Measurements from ENCODE around the gene PCYOX1L. TPM values are rescaled to one million over a fixed set of nuclear protein-coding genes. Genes with fewer than 3 reads are reported as not detected.
A peak's percentile ranks its signal among the peaks of the same experiment; 100 is the strongest.

PCYOX1L gene
- total RNA-seq, 1 experiment from 2014 or later, result 15.9 TPM

- Histone ChIP-seq H3K27me3 (ENCODE audit: insufficient read depth, low read length) (no peaks in the 10 kb centered on the region), H3K9ac (ENCODE audit: low read length) (no peak overlapping the region), H3K4me1 (ENCODE audit: control insufficient read depth in 1 of 2, insufficient read depth in 2 of 2, low read length in 2 of 2) (peaks cover 4 to 9% of the 10 kb centered on the region in 2 experiments; a peak in 3 of 4 replicates), H2AFZ (ENCODE audit: low read depth, low read length, poor library complexity, severe bottlenecking) (no peak overlapping the region), H3K79me2 (ENCODE audit: insufficient read depth, low read length) (no peaks in the 10 kb centered on the region), H3K9me3 (ENCODE audit: control insufficient read depth in 1 of 2, insufficient read depth in 1 of 2, low read depth in 1 of 2, low read length in 2 of 2) (no peaks in the 10 kb centered on the region), H3K4me2 (ENCODE audit: low read length) (peak overlapping the region; percentile 35), H3K9me2 (ENCODE audit: insufficient read depth) (no peaks in the 10 kb centered on the region), H3K4me3 (replicated peaks in 1 of 2; ENCODE audit: low read depth in 1 of 2, low read length in 2 of 2) (no peak overlapping the region), H3K27ac (ENCODE audit: low read depth, low read length) (no peak overlapping the region), H3K36me3 (ENCODE audit: control insufficient read depth in 1 of 2, insufficient read depth in 2 of 2, low read length in 2 of 2) (no peaks in the 10 kb centered on the region), H4K20me1 (ENCODE audit: insufficient read depth) (no peaks in the 10 kb centered on the region)
- RAD21 ChIA-PET (ENCODE audit: low non-redundant PET in 1 of 2, low total read pairs in 2 of 2, uncharacterized antibody in 2 of 2, unreplicated experiment in 2 of 2), result interaction anchor here (1.2 to 1.8 kb wide), 2 partner anchors 10 to 66 kb away, joined by 4 to 5 read pairs; partner anchors contain the start of gene PCYOX1L (in 1 of the 2)
- DNase-seq (ENCODE audit: low read depth, low spot score) (no peak), ATAC-seq (no peak)
- CTCF ChIA-PET, result interaction anchor here (0.6 to 3.5 kb wide), 23 partner anchors 8 to 251 kb away, joined by 3 to 38 read pairs (median 4); partner anchors contain the start of genes ABLIM3, GRPEL2 and PCYOX1L
- POLR2A ChIA-PET, result interaction anchor here (1.5 kb wide), 1 partner anchor 10 kb away, joined by 3 read pairs; the partner anchor contains the start of gene PCYOX1L
- BruUV-seq (replicated peaks), result no TSS peak
- intact Hi-C loops (cut with micrococcal nuclease), result loop anchor here (1.0 to 5.0 kb wide), 3 partner anchors 64 to 249 kb away; no protein-coding TSS in a partner anchor
- no peak for TF ChIP-seq POLR2AphosphoS5 (IDR thresholded peaks at IDR 0.05; ENCODE audit: low read depth, low read length)
- no peak for TF ChIP-seq FOSL1 (IDR thresholded peaks at IDR 0.05; ENCODE audit: low read depth)
- no peak for TF ChIP-seq CTCF (IDR thresholded peaks at IDR 0.05 in 2 of 3, conservative IDR thresholded peaks at IDR 0.05 in 1 of 3; ENCODE audit: borderline replicate concordance in 1 of 3, insufficient read depth in 1 of 3, low read depth in 2 of 3, low read length in 2 of 3)
- no peak for TF ChIP-seq ELF1 (IDR thresholded peaks at IDR 0.05; ENCODE audit: borderline replicate concordance, low read depth)
- no peak for TF ChIP-seq CEBPB (IDR thresholded peaks at IDR 0.05; ENCODE audit: low read depth)
- TF ChIP-seq JUND (IDR thresholded peaks at IDR 0.05), result no peak
Observed at GRCh38 chr5:149367972-149368645, 10.3 kb downstream of the PCYOX1L start.
